Measurements from ENCODE around the gene MYOM3.

GRCh38 chr1:24130385-24130784 is 18.4 kb upstream of the MYOM3 start:
- TF ChIP-seq POLR2A (IDR thresholded peaks at IDR 0.05) (no peak), CTCF (IDR thresholded peaks at IDR 0.05) (no peak)

All from body of pancreas (tissue), 4 donors.